Measurements from ENCODE around the gene TMEM108.

DNA sequence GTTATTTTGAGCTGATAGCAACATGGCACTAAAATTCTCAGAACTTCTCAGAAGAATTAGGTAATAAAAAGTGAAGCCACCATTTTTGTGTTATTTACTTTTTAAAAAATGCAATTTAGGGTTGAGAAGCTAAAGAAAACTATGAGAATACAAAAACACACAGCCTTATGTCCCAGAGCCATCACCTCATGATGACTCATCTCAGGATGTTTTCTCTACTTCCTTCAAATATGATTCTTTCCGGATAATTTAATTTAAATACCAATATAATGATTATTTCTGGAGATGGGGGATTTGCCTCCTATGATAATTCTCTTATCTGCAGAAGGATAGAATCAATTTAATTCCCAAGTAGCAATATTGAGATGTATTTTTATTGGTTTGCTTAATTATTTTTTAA, 256.1 kb downstream of the TMEM108 start:
- TF ChIP-seq FOXM1 (IDR thresholded peaks at IDR 0.05; ENCODE audit: borderline replicate concordance) (no peak), SP1 (IDR thresholded peaks at IDR 0.05) (no peak), SUZ12 (IDR thresholded peaks at IDR 0.05) (no peak)
